ENCODE results near the gene DESI2.

DNA sequence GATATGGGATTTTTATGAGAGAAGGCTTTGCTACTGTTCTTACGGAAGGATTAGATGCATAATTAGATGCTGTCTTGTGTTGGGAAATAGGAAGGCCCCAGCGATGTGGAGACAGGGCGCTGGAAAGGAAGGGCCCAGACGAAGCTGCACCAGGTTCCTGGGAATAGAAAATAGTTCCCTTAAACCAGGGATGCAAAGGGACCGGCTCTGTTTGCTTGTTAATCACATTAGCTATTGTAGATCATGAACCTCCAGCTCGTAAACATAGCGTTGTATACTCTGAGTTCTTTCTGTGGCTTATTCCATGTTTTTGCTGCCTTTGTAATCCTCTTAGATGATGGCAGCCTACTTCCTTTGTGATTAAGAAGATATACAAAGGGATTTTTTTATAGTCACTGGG lies 102.7 kb downstream of the DESI2 start:
- TF ChIP-seq, protein P1, sequence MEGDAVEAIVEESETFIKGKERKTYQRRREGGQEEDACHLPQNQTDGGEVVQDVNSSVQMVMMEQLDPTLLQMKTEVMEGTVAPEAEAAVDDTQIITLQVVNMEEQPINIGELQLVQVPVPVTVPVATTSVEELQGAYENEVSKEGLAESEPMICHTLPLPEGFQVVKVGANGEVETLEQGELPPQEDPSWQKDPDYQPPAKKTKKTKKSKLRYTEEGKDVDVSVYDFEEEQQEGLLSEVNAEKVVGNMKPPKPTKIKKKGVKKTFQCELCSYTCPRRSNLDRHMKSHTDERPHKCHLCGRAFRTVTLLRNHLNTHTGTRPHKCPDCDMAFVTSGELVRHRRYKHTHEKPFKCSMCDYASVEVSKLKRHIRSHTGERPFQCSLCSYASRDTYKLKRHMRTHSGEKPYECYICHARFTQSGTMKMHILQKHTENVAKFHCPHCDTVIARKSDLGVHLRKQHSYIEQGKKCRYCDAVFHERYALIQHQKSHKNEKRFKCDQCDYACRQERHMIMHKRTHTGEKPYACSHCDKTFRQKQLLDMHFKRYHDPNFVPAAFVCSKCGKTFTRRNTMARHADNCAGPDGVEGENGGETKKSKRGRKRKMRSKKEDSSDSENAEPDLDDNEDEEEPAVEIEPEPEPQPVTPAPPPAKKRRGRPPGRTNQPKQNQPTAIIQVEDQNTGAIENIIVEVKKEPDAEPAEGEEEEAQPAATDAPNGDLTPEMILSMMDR (IDR thresholded peaks at IDR 0.05; ENCODE audit: insufficient read depth, low read length, poor library complexity, severe bottlenecking) = no peak
- TF ChIP-seq EZH2phosphoT487 (conservative IDR thresholded peaks at IDR 0.05; ENCODE audit: low read length) = no peak

All from SU-DHL-6 (cell line).